K562 (cell line): ENCODE results near the gene ITPR1. TPM values are rescaled to one million over a fixed set of nuclear protein-coding genes. Genes with fewer than 3 reads are reported as not detected.

Source experiments
- ARID2 ChIP-seq: fragments of 450-650 bp; IDR thresholded peaks from 2 replicates; pipeline ENCODE4 v1.6.1; 2017; ENCODE audit warnings: antibody characterized with exemption, mild to moderate bottlenecking
- ARNT ChIP-seq, 2 experiments: fragments of 450-650 bp; IDR thresholded peaks; 2 replicates each; pipeline ENCODE4 v1.6.1; 2016; ENCODE audit warnings: mild to moderate bottlenecking in 1 of 2
- CTCF ChIP-seq, 3 experiments: IDR thresholded peaks in 2 of 3; conservative IDR thresholded peaks in 1 of 3; 2 replicates each; pipeline ENCODE4 v1.5.1; 2011 to 2012; ENCODE audit warnings: low read length in 3 of 3, mild to moderate bottlenecking in 3 of 3, control low read depth in 2 of 3, improper control_type of control experiment in 1 of 3, inconsistent platforms in 1 of 3, low read depth in 1 of 3, mixed read lengths in 1 of 3, moderate library complexity in 1 of 3; ENCODE audit not compliant: insufficient read depth in 2 of 3
- DACH1 ChIP-seq: fragments of 450-650 bp; IDR thresholded peaks from 2 replicates; pipeline ENCODE4 v1.6.1; 2018; ENCODE audit not compliant: partially characterized antibody
- EP300 ChIP-seq: IDR thresholded peaks from 2 replicates; pipeline ENCODE4 v1.6.1; 2012; ENCODE audit warnings: low read length, improper control_type of control experiment
- FOXK2 ChIP-seq, 2 experiments: fragments of 450-650 bp; IDR thresholded peaks in 1 of 2; conservative IDR thresholded peaks in 1 of 2; 2 replicates each; pipeline ENCODE4 v1.6.1; 2016; ENCODE audit warnings: low read depth in 2 of 2, mild to moderate bottlenecking in 1 of 2
- KDM5B ChIP-seq: fragments of 200-600 bp; sonication (generic); IDR thresholded peaks from 2 replicates; pipeline ENCODE4 v1.6.1; 2012; ENCODE audit warnings: low read depth, mild to moderate bottlenecking, moderate library complexity, low read length, control low read depth, inconsistent platforms; ENCODE audit not compliant: insufficient replicate concordance
- MAFG ChIP-seq: fragments of 450-650 bp; conservative IDR thresholded peaks from 2 replicates; pipeline ENCODE4 v1.6.1; 2016; ENCODE audit warnings: missing genetic modification characterization, missing compliant biosample characterization
- MAFK ChIP-seq: IDR thresholded peaks from 2 replicates; pipeline ENCODE4 v1.6.1; 2011; ENCODE audit warnings: low read length, improper control_type of control experiment
- MAZ ChIP-seq, 2 experiments: fragments of 450-650 bp in 1 of 2; sonication (generic) in 1 of 2; formaldehyde crosslinking; IDR thresholded peaks in 1 of 2; conservative IDR thresholded peaks in 1 of 2; 2 replicates each; pipeline versions ENCODE4 v1.4.0 to v1.5.0; 2020; ENCODE audit warnings: mild to moderate bottlenecking in 1 of 2, missing genetic modification reagents in 1 of 2
- MNT ChIP-seq, 2 experiments: fragments of 450-650 bp; conservative IDR thresholded peaks; 2 replicates each; pipeline ENCODE4 v1.6.1; 2017; ENCODE audit warnings: mild to moderate bottlenecking in 2 of 2, moderate library complexity in 2 of 2
- RAD21 ChIP-seq, 2 experiments: fragments of 250-450 bp in 1 of 2; fragments of 450-650 bp in 1 of 2; sonication (Bioruptor Pico) in 1 of 2; formaldehyde crosslinking in 1 of 2; IDR thresholded peaks in 1 of 2; conservative IDR thresholded peaks in 1 of 2; 2 replicates each; pipeline versions ENCODE4 v1.4.0 to v1.8.0; 2020 to 2022; ENCODE audit warnings: mild to moderate bottlenecking in 2 of 2, moderate library complexity in 1 of 2
- SMAD4 ChIP-seq: fragments of 250-450 bp; sonication (Bioruptor Pico); conservative IDR thresholded peaks from 2 replicates; pipeline ENCODE4 v1.8.0; 2021; ENCODE audit warnings: inconsistent platforms, mild to moderate bottlenecking, moderate library complexity
- SMC3 ChIP-seq: conservative IDR thresholded peaks from 2 replicates; pipeline ENCODE4 v1.6.1; 2011; ENCODE audit warnings: low read depth, low read length, improper control_type of control experiment; ENCODE audit not compliant: insufficient read depth
- ZNF121 ChIP-seq: sonication (generic); formaldehyde crosslinking; conservative IDR thresholded peaks from 2 replicates; pipeline ENCODE4 v1.8.0; 2022; ENCODE audit warnings: missing genetic modification reagents
- ZNF3 ChIP-seq: fragments of 250-450 bp; sonication (Bioruptor Pico); IDR thresholded peaks from 2 replicates; pipeline ENCODE4 v1.5.0; 2021; ENCODE audit warnings: mild to moderate bottlenecking, moderate library complexity
- polyA plus RNA-seq, 8 experiments: library from polyadenylated mRNA; depleted of rRNA in 4 of 8; stranded (reverse) in 5 of 8; unstranded in 3 of 8; fragments of >200 nt; fragmentation: Nextera tagmentation in 2 of 8; fragmentation: Illumina TruSeq in 1 of 8; extraction: Ambion mirVana in 2 of 8; extraction: Trizol in 1 of 8; gene quantifications; 2 replicates each; pipeline versions ENCODE4 v1.2.1 to v1.2.3, GENCODE V29; 2011 to 2014; ENCODE audit warnings: inconsistent platforms in 1 of 8, missing spikeins in 1 of 8
- total RNA-seq, 7 experiments: library from RNA; depleted of rRNA in 6 of 7; stranded (reverse); fragments of >200 nt in 6 of 7; fragmentation: Illumina TruSeq in 2 of 7; extraction: Trizol in 2 of 7; gene quantifications; 2 replicates each; pipeline versions ENCODE4 v1.2.1 to v1.2.3, GENCODE V29; 2011 to 2021; ENCODE audit warnings: low replicate concordance in 1 of 7
- TF ChIP-seq, protein P1 (sequence below): sonication (generic); IDR thresholded peaks from 2 replicates; pipeline ENCODE4 v1.6.1; 2016
- TF ChIP-seq, protein P2 (sequence below): fragments of 450-650 bp; formaldehyde crosslinking; IDR thresholded peaks from 2 replicates; pipeline ENCODE4 v1.4.0; 2020; ENCODE audit warnings: mild to moderate bottlenecking, moderate library complexity

ITPR1 gene
- total and polyA plus RNA-seq, 9 of the 15 experiments (the other 6 are each of a cell fraction or from before 2014, with no cell fraction given) = 22.4 to 40.0 (median 27.4) TPM

- no peak for TF ChIP-seq ZNF121 (CRISPR knock-in tag)
- TF ChIP-seq MAFK = peak; percentile 2; the same call in 1 of the 2 replicates
- peak; percentile 52 to 58; a peak in 1 of 4 replicates for TF ChIP-seq FOXK2 (conservative IDR thresholded peaks at IDR 0.05 in 1 of 2, IDR thresholded peaks at IDR 0.05 in 1 of 2; ENCODE audit: low read depth in 2 of 2)
- no peak for TF ChIP-seq EP300
- TF ChIP-seq RAD21 (CRISPR knock-in tag; conservative IDR thresholded peaks at IDR 0.05 in 1 of 2, IDR thresholded peaks at IDR 0.05 in 1 of 2) = peak; percentile 96 to 97
- no peak for TF ChIP-seq DACH1
- 0 out of 4 replicates have a peak, but pooled peaks of 1 of the 2 experiments have one; percentile 21 for TF ChIP-seq MNT (conservative IDR thresholded peaks at IDR 0.05)
- TF ChIP-seq ZNF3 (CRISPR knock-in tag) = 0 out of 2 replicates have a peak, but pooled peaks have one; percentile 24
- TF ChIP-seq SMC3 = peak; percentile 78
- TF ChIP-seq CTCF (IDR thresholded peaks at IDR 0.05 in 2 of 3, conservative IDR thresholded peaks at IDR 0.05 in 1 of 3; ENCODE audit: insufficient read depth in 2 of 3, low read depth in 1 of 3, low read length in 3 of 3) = peak; percentile 77 to 97 (median 91)
- TF ChIP-seq SMAD4 (CRISPR knock-in tag) = peak; percentile 53; the same call in 1 of the 2 replicates
- TF ChIP-seq MAFG (tag) = no peak
- TF ChIP-seq, protein P1, sequence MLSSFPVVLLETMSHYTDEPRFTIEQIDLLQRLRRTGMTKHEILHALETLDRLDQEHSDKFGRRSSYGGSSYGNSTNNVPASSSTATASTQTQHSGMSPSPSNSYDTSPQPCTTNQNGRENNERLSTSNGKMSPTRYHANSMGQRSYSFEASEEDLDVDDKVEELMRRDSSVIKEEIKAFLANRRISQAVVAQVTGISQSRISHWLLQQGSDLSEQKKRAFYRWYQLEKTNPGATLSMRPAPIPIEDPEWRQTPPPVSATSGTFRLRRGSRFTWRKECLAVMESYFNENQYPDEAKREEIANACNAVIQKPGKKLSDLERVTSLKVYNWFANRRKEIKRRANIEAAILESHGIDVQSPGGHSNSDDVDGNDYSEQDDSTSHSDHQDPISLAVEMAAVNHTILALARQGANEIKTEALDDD = peak; percentile 63
- TF ChIP-seq ARNT (IDR thresholded peaks at IDR 0.05) = no peak
- peak; percentile 72; the same call in 1 of the 2 replicates for TF ChIP-seq ARID2
- no peak for TF ChIP-seq KDM5B
- TF ChIP-seq MAZ (CRISPR knock-in tag; conservative IDR thresholded peaks at IDR 0.05 in 1 of 2, IDR thresholded peaks at IDR 0.05 in 1 of 2) = peak in 1 of 2 experiments; percentile 11; a peak in 1 of 4 replicates
- TF ChIP-seq, protein P2, sequence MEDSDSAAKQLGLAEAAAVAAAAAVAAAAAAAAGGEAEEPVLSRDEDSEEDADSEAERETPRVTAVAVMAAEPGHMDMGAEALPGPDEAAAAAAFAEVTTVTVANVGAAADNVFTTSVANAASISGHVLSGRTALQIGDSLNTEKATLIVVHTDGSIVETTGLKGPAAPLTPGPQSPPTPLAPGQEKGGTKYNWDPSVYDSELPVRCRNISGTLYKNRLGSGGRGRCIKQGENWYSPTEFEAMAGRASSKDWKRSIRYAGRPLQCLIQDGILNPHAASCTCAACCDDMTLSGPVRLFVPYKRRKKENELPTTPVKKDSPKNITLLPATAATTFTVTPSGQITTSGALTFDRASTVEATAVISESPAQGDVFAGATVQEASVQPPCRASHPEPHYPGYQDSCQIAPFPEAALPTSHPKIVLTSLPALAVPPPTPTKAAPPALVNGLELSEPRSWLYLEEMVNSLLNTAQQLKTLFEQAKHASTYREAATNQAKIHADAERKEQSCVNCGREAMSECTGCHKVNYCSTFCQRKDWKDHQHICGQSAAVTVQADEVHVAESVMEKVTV = peak; percentile 89
These were observed 140.2 kb downstream of the ITPR1 start (continued) for GRCh38 chr3:4633078-4634004.
